HEK293 (cell line): ENCODE data around the gene NXT2.

Experiments used
- BCL11A ChIP-seq: fragments of 450-650 bp; formaldehyde crosslinking; IDR thresholded peaks from 2 replicates; pipeline ENCODE4 v1.5.1; 2016; ENCODE audit warnings: low read depth, missing biosample characterization, missing genetic modification characterization
- BCL11B ChIP-seq: fragments of 450-650 bp; formaldehyde crosslinking; IDR thresholded peaks from 2 replicates; pipeline ENCODE4 v1.5.1; 2016; ENCODE audit warnings: low read depth, missing biosample characterization, missing genetic modification characterization
- EGR2 ChIP-seq: fragments of 450-650 bp; formaldehyde crosslinking; IDR thresholded peaks from 2 replicates; pipeline ENCODE4 v1.5.1; 2016; ENCODE audit warnings: low read depth, missing biosample characterization, missing genetic modification characterization
- GFI1B ChIP-seq: fragments of 450-650 bp; formaldehyde crosslinking; IDR thresholded peaks from 2 replicates; pipeline ENCODE4 v1.5.1; 2016; ENCODE audit warnings: missing biosample characterization, missing genetic modification characterization
- KLF7 ChIP-seq: fragments of 450-650 bp; formaldehyde crosslinking; IDR thresholded peaks from 2 replicates; pipeline ENCODE4 v1.5.1; 2016; ENCODE audit warnings: missing biosample characterization, missing genetic modification characterization, borderline replicate concordance
- SCRT2 ChIP-seq: fragments of 450-650 bp; formaldehyde crosslinking; IDR thresholded peaks from 2 replicates; pipeline ENCODE4 v1.5.1; 2016; ENCODE audit warnings: missing biosample characterization, missing genetic modification characterization
- SETDB1 ChIP-seq: IDR thresholded peaks from one replicate; pipeline ENCODE4 v1.6.1; 2017; ENCODE audit warnings: mild to moderate bottlenecking, low read length, moderate library complexity, mixed read lengths; ENCODE audit not compliant: insufficient read length
- ZBTB11 ChIP-seq: fragments of 450-650 bp; formaldehyde crosslinking; conservative IDR thresholded peaks from 2 replicates; pipeline ENCODE4 v1.5.1; 2016; ENCODE audit warnings: low read depth, missing biosample characterization, missing genetic modification characterization
- ZBTB17 ChIP-seq: fragments of 450-650 bp; formaldehyde crosslinking; IDR thresholded peaks from 2 replicates; pipeline ENCODE4 v1.5.1; 2016; ENCODE audit warnings: missing biosample characterization, missing genetic modification characterization
- ZBTB21 ChIP-seq: fragments of 450-650 bp; formaldehyde crosslinking; IDR thresholded peaks from 2 replicates; pipeline ENCODE4 v1.5.1; 2017; ENCODE audit warnings: missing biosample characterization, missing genetic modification characterization
- ZBTB48 ChIP-seq: fragments of 450-650 bp; formaldehyde crosslinking; IDR thresholded peaks from 2 replicates; pipeline ENCODE4 v1.5.1; 2016; ENCODE audit warnings: missing biosample characterization, missing genetic modification characterization
- ZFP41 ChIP-seq: fragments of 450-650 bp; formaldehyde crosslinking; IDR thresholded peaks from 2 replicates; pipeline ENCODE4 v1.5.1; 2016; ENCODE audit warnings: missing biosample characterization, missing genetic modification characterization, borderline replicate concordance
- ZNF157 ChIP-seq: fragments of 450-650 bp; formaldehyde crosslinking; IDR thresholded peaks from 2 replicates; pipeline ENCODE4 v1.5.1; 2016; ENCODE audit warnings: missing biosample characterization, missing genetic modification characterization
- ZNF214 ChIP-seq: fragments of 450-650 bp; formaldehyde crosslinking; IDR thresholded peaks from 2 replicates; pipeline ENCODE4 v1.5.1; 2017; ENCODE audit warnings: missing biosample characterization, mild to moderate bottlenecking, missing genetic modification characterization, borderline replicate concordance
- ZNF24 ChIP-seq: fragments of 450-650 bp; formaldehyde crosslinking; IDR thresholded peaks from 2 replicates; pipeline ENCODE4 v1.5.1; 2016; ENCODE audit warnings: missing biosample characterization, missing genetic modification characterization
- ZNF266 ChIP-seq: fragments of 450-650 bp; formaldehyde crosslinking; IDR thresholded peaks from 2 replicates; pipeline ENCODE4 v1.5.1; 2016; ENCODE audit warnings: missing biosample characterization, missing genetic modification characterization, low read depth
- ZNF354C ChIP-seq: fragments of 450-650 bp; formaldehyde crosslinking; IDR thresholded peaks from 2 replicates; pipeline ENCODE4 v1.5.1; 2016; ENCODE audit warnings: missing biosample characterization, missing genetic modification characterization, low read depth, borderline replicate concordance
- ZNF416 ChIP-seq: fragments of 450-650 bp; formaldehyde crosslinking; IDR thresholded peaks from 2 replicates; pipeline ENCODE4 v1.5.1; 2016; ENCODE audit warnings: missing biosample characterization, missing genetic modification characterization
- ZNF510 ChIP-seq: fragments of 450-650 bp; formaldehyde crosslinking; IDR thresholded peaks from 2 replicates; pipeline ENCODE4 v1.5.1; 2018; ENCODE audit warnings: mild to moderate bottlenecking, missing genetic modification characterization, missing biosample characterization; ENCODE audit not compliant: insufficient replicate concordance
- ZNF555 ChIP-seq: fragments of 450-650 bp; formaldehyde crosslinking; conservative IDR thresholded peaks from 2 replicates; pipeline ENCODE4 v1.5.1; 2017; ENCODE audit warnings: missing biosample characterization, mild to moderate bottlenecking, missing genetic modification characterization, inconsistent platforms
- ZNF571 ChIP-seq: fragments of 450-650 bp; formaldehyde crosslinking; IDR thresholded peaks from 2 replicates; pipeline ENCODE4 v1.5.0; 2017; ENCODE audit warnings: missing biosample characterization, missing genetic modification characterization
- ZNF585B ChIP-seq: fragments of 450-650 bp; formaldehyde crosslinking; IDR thresholded peaks from 2 replicates; pipeline ENCODE4 v1.5.1; 2016; ENCODE audit warnings: missing biosample characterization, missing genetic modification characterization
- ZNF610 ChIP-seq: fragments of 450-650 bp; formaldehyde crosslinking; IDR thresholded peaks from 2 replicates; pipeline ENCODE4 v1.5.1; 2016; ENCODE audit warnings: missing biosample characterization, missing genetic modification characterization, borderline replicate concordance
- ZNF639 ChIP-seq: fragments of 450-650 bp; formaldehyde crosslinking; IDR thresholded peaks from 2 replicates; pipeline ENCODE4 v1.5.1; 2016; ENCODE audit warnings: missing biosample characterization, missing genetic modification characterization
- ZNF645 ChIP-seq: fragments of 450-650 bp; formaldehyde crosslinking; IDR thresholded peaks from 2 replicates; pipeline ENCODE4; 2016; ENCODE audit warnings: missing biosample characterization, missing genetic modification characterization
- ZNF654 ChIP-seq: fragments of 450-650 bp; formaldehyde crosslinking; IDR thresholded peaks from 2 replicates; pipeline ENCODE4 v1.5.1; 2016; ENCODE audit warnings: low read depth, missing biosample characterization, missing genetic modification characterization
- ZNF664 ChIP-seq: fragments of 450-650 bp; formaldehyde crosslinking; IDR thresholded peaks from 2 replicates; pipeline ENCODE4 v1.5.1; 2016; ENCODE audit warnings: missing biosample characterization, missing genetic modification characterization
- ZNF707 ChIP-seq: fragments of 450-650 bp; formaldehyde crosslinking; IDR thresholded peaks from 2 replicates; pipeline ENCODE4 v1.5.1; 2016; ENCODE audit warnings: missing biosample characterization, missing genetic modification characterization
- ZNF830 ChIP-seq: fragments of 450-650 bp; IDR thresholded peaks from 2 replicates; pipeline ENCODE4 v1.5.0; 2018; ENCODE audit warnings: missing biosample characterization, missing genetic modification characterization, low read depth, mild to moderate bottlenecking, moderate library complexity
- ZNF843 ChIP-seq: fragments of 450-650 bp; formaldehyde crosslinking; IDR thresholded peaks from 2 replicates; pipeline ENCODE4 v1.5.1; 2016; ENCODE audit warnings: missing biosample characterization, missing genetic modification characterization
- TF ChIP-seq, protein P1 (sequence below): fragments of 450-650 bp; formaldehyde crosslinking; IDR thresholded peaks from 2 replicates; pipeline ENCODE4 v1.5.1; 2016; ENCODE audit warnings: missing biosample characterization, missing genetic modification characterization, borderline replicate concordance

Gene NXT2

GRCh38 chrX:109536439-109537323, at the start of gene NXT2 (continued):
- TF ChIP-seq ZBTB21 (tag by site-specific recombination) (peak; percentile 23; the same call in 1 of the 2 replicates), ZNF555 (tag by site-specific recombination) (no peak), BCL11B (tag by site-specific recombination) (no peak), BCL11A (tag by site-specific recombination) (no peak), KLF7 (tag by site-specific recombination) (peak; percentile 64; the same call in 1 of the 2 replicates), ZNF843 (tag by site-specific recombination) (peak; percentile 64; the same call in 1 of the 2 replicates), SETDB1 (peak; percentile 79), ZNF214 (tag by site-specific recombination) (no peak), ZNF639 (tag by site-specific recombination) (peak; percentile 92), ZNF645 (tag by site-specific recombination) (no peak; the same call in 1 of the 2 replicates), ZBTB17 (tag by site-specific recombination) (peak; percentile 76), ZFP41 (tag by site-specific recombination) (no peak), ZNF654 (tag by site-specific recombination) (0 out of 2 replicates have a peak, but pooled peaks have one; percentile 16), ZNF571 (tag by site-specific recombination) (no peak), ZNF416 (no peak), ZNF707 (no peak), ZNF830 (no peak), ZNF610 (tag by site-specific recombination) (no peak), ZBTB48 (tag by site-specific recombination) (peak; percentile 48; the same call in 1 of the 2 replicates), GFI1B (tag by site-specific recombination) (peak; percentile 34; the same call in 1 of the 2 replicates), ZNF157 (tag by site-specific recombination) (no peak), ZBTB11 (tag by site-specific recombination) (peak; percentile 99), ZNF354C (tag by site-specific recombination) (no peak), ZNF664 (tag by site-specific recombination) (peak; percentile 56), EGR2 (tag by site-specific recombination) (no peak), ZNF266 (tag by site-specific recombination) (no peak), ZNF585B (tag by site-specific recombination) (no peak), ZNF24 (tag by site-specific recombination) (peak; percentile 74), SCRT2 (tag by site-specific recombination) (peak; percentile 65; the same call in 1 of the 2 replicates), ZNF510 (tag by site-specific recombination) (no peak)
- TF ChIP-seq, protein P1, sequence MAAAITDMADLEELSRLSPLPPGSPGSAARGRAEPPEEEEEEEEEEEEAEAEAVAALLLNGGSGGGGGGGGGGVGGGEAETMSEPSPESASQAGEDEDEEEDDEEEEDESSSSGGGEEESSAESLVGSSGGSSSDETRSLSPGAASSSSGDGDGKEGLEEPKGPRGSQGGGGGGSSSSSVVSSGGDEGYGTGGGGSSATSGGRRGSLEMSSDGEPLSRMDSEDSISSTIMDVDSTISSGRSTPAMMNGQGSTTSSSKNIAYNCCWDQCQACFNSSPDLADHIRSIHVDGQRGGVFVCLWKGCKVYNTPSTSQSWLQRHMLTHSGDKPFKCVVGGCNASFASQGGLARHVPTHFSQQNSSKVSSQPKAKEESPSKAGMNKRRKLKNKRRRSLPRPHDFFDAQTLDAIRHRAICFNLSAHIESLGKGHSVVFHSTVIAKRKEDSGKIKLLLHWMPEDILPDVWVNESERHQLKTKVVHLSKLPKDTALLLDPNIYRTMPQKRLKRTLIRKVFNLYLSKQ (tag by site-specific recombination): no peak
